Vagina (tissue), 2 donors: Measurements from ENCODE around the gene SCAMP4.

Source experiments
- POLR2A ChIP-seq, 2 donors: fragments of 450-650 bp; IDR thresholded peaks; one replicate each; pipeline ENCODE4 v1.6.1; 2017; ENCODE audit warnings: antibody characterized with exemption in 2 of 2, mild to moderate bottlenecking in 2 of 2, moderate library complexity in 2 of 2
- TF ChIP-seq, protein P1 (sequence below), 3 experiments: fragments of 450-650 bp in 2 of 3; fragments of 200-600 bp in 1 of 3; sonication (generic) in 1 of 3; IDR thresholded peaks; one replicate each; pipeline ENCODE4 v1.5.1; 2017 to 2019; ENCODE audit warnings: antibody characterized with exemption in 3 of 3, mild to moderate bottlenecking in 2 of 3, moderate library complexity in 2 of 3

DNA sequence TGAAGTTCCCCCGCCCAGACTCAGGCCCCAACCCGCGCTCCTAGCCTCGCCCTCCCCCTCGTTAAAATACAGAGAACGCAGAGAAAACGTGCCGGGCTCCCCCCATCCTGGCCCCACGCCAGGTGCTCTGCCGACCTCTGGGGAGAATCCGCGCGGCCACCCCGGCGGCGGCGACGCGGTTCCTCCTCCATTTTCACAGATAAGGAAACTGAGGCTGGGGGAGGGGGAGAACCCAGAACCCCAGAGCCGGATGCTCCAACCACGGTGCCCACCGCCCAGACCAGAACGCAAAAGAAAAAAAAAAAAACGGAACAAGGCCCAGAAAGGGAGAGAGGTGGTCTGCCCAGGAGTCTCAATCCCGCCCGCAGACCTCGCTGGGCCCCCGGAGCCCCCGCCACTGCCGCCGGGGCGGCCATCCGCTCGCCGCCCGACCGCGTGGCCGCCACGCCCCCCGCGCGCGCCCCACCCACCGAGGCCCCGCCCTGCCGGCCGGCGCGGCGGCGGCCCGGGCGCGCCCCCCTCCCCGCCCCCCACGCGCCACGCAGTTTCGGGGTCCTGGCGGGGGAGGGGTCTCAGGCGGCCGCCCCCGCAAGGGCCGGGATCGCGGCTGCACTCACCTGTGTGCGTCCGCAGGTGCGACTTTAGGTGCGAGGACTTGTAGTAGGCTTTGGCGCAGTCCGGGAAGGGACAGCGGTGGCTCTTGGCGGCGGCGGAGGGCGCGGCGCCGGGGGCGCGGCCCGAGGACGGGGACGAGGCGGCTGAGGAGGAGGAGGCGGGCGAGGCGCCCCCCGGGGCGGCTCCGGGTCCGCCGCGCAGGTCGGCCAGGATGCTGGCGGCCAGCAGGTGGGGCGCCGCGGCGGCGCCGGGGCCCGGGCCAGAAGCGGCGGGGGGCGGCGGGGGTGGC lies 42.5 kb upstream of the SCAMP4 start:
- TF ChIP-seq, protein P1, sequence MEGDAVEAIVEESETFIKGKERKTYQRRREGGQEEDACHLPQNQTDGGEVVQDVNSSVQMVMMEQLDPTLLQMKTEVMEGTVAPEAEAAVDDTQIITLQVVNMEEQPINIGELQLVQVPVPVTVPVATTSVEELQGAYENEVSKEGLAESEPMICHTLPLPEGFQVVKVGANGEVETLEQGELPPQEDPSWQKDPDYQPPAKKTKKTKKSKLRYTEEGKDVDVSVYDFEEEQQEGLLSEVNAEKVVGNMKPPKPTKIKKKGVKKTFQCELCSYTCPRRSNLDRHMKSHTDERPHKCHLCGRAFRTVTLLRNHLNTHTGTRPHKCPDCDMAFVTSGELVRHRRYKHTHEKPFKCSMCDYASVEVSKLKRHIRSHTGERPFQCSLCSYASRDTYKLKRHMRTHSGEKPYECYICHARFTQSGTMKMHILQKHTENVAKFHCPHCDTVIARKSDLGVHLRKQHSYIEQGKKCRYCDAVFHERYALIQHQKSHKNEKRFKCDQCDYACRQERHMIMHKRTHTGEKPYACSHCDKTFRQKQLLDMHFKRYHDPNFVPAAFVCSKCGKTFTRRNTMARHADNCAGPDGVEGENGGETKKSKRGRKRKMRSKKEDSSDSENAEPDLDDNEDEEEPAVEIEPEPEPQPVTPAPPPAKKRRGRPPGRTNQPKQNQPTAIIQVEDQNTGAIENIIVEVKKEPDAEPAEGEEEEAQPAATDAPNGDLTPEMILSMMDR (IDR thresholded peaks at IDR 0.05): no peak
- TF ChIP-seq POLR2A (IDR thresholded peaks at IDR 0.05): no peak
